Tibial nerve (tissue), 4 donors: ENCODE results near the gene MROH2B.

ENCODE experiments used
- CTCF ChIP-seq, 5 experiments: fragments of 200-600 bp in 3 of 5; fragments of 450-650 bp in 2 of 5; sonication (generic) in 3 of 5; IDR thresholded peaks; one replicate each; pipeline ENCODE4 v1.5.1; 2016 to 2019; ENCODE audit warnings: antibody characterized with exemption in 5 of 5, mild to moderate bottlenecking in 3 of 5, moderate library complexity in 2 of 5
- EP300 ChIP-seq, 2 donors: sonication (generic); formaldehyde crosslinking; IDR thresholded peaks; one replicate each; pipeline ENCODE4 v1.6.1; 2017; ENCODE audit warnings: antibody characterized with exemption in 2 of 2, mild to moderate bottlenecking in 1 of 2

DNA sequence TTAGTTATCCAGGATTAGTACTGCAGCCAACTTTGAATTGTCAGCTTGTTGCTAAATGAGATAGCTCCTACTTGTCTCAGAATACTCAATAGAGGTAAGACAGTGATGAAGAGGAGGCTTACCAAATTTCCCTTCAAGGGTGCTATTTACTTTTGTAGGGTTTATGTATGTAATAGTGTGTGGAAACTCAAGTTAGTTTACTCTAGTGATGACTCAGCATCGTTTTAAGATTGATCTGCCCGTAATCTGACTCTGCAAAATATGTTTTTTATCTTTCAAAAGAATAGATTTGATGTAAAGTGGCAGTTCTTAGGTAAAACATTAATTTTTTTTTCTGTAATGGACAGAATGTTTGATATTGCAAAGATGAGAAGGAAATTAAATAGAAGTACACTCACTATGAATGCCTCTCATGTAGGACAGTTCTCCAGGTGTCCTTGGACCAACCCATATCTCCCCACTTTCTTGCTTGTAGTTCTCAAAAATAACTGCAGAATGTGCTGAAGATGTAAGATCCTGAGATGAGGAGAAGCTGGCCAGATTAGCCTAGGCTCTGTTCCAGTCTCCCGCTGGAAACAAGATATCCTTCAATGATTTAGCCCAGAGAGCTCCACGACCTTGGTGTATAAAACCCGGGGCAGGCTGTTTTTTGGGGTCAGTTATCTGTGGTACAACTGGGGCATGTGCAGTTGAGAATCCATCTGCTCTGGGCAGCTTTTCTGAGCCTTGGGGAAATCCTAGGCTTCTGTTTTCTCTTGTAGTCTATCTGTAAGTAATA is 24.4 kb upstream of the MROH2B start:
- TF ChIP-seq CTCF (IDR thresholded peaks at IDR 0.05) (no peak), EP300 (IDR thresholded peaks at IDR 0.05) (no peak)
